B cell (primary cell): ENCODE measurements around the gene APP. TPM values are rescaled to one million over a fixed set of nuclear protein-coding genes. Genes with fewer than 3 reads are reported as not detected.

Experiments used
- ATAC-seq: fragments of 200-7000 bp; cut with Tn5 transposase; one replicate; pipeline ENCODE4 v1.10.0; 2021; ENCODE audit warnings: low read depth, mild to moderate bottlenecking, moderate number of reproducible peaks, moderate library complexity
- CTCF ChIA-PET: fragments of 350-600 bp; sonication (Branson Sonifier 250); formaldehyde crosslinking; loops from one replicate; lab custom pipeline; 2021; ENCODE audit warnings: antibody characterized with exemption, inconsistent platforms; lab: Charles Lee
- POLR2A ChIA-PET: fragments of 350-600 bp; sonication (Branson Sonifier 250); formaldehyde crosslinking; loops from one replicate; lab custom pipeline; 2021; ENCODE audit warnings: antibody characterized with exemption; lab: Charles Lee
- DNase-seq: peaks from one replicate; pipeline ENCODE4 v3.0.0; 2013
- H2AFZ ChIP-seq: 2 replicates; pipeline ENCODE4 v1.6.1; 2012; ENCODE audit warnings: mild to moderate bottlenecking, low read depth, low read length; ENCODE audit not compliant: insufficient read depth, poor library complexity, severe bottlenecking
- H3K27ac ChIP-seq, 2 donors: 1 replicate in 1 of 2; 2 replicates in 1 of 2; pipeline ENCODE4 v1.5.1; 2012 to 2013; ENCODE audit warnings: low read length in 2 of 2, mild to moderate bottlenecking in 2 of 2, moderate library complexity in 1 of 2
- H3K27me3 ChIP-seq, 4 experiments: fragments of 200-600 bp in 1 of 4; sonication (generic) in 1 of 4; replicated peaks in 1 of 4; 1 replicate in 2 of 4; 2 replicates in 2 of 4; pipeline versions ENCODE4 v1.6.1 to v1.7.0; 2013 to 2016; ENCODE audit warnings: low read length in 3 of 4, mild to moderate bottlenecking in 2 of 4, mixed read lengths in 1 of 4, moderate library complexity in 1 of 4; ENCODE audit not compliant: insufficient read depth in 4 of 4, control insufficient read depth in 3 of 4; ENCODE audit errors: control extremely low read depth in 1 of 4
- H3K36me3 ChIP-seq, 2 experiments: replicated peaks in 1 of 2; 1 replicate in 1 of 2; 2 replicates in 1 of 2; pipeline versions ENCODE4 v1.6.1 to v1.7.1; 2013; ENCODE audit warnings: low read length in 1 of 2; ENCODE audit not compliant: insufficient read depth in 2 of 2, control insufficient read depth in 1 of 2; ENCODE audit errors: control extremely low read depth in 1 of 2, extremely low read depth in 1 of 2
- H3K4me1 ChIP-seq, 2 donors: fragments of 200-600 bp in 1 of 2; sonication (generic) in 1 of 2; 1 replicate in 1 of 2; 2 replicates in 1 of 2; pipeline versions ENCODE4 v1.5.1 to v1.6.1; 2013 to 2017; ENCODE audit warnings: low read length in 2 of 2; ENCODE audit not compliant: control insufficient read depth in 2 of 2, insufficient read depth in 2 of 2
- H3K4me2 ChIP-seq: replicated peaks from 2 replicates; pipeline ENCODE3; 2012; ENCODE audit warnings: mild to moderate bottlenecking, low read depth, low read length; ENCODE audit not compliant: poor library complexity, severe bottlenecking
- H3K4me3 ChIP-seq, 5 experiments: fragments of 200-600 bp in 1 of 5; sonication (generic) in 1 of 5; 1 replicate in 3 of 5; 2 replicates in 2 of 5; pipeline versions ENCODE4 v1.5.1 to v1.7.0; 2011 to 2016; ENCODE audit warnings: low read length in 4 of 5, mild to moderate bottlenecking in 4 of 5, low read depth in 2 of 5, control low read depth in 1 of 5, moderate library complexity in 1 of 5; ENCODE audit not compliant: insufficient read depth in 1 of 5; ENCODE audit errors: control extremely low read depth in 1 of 5, extremely low read depth in 1 of 5
- H3K79me2 ChIP-seq: fragments of 200-600 bp; sonication (generic); one replicate; pipeline ENCODE4 v1.6.0; 2016; ENCODE audit warnings: low read length; ENCODE audit not compliant: control insufficient read depth, insufficient read depth
- H3K9ac ChIP-seq: fragments of 200-600 bp; sonication (generic); 2 replicates; pipeline ENCODE4 v1.6.1; 2017; ENCODE audit warnings: mild to moderate bottlenecking, low read length, moderate library complexity
- H3K9me3 ChIP-seq, 3 donors: one replicate each; pipeline versions ENCODE4 v1.6.1 to v1.7.1; 2013; ENCODE audit warnings: low read length in 2 of 3; ENCODE audit not compliant: control insufficient read depth in 2 of 3, insufficient read depth in 1 of 3; ENCODE audit errors: control extremely low read depth in 1 of 3
- H4K20me1 ChIP-seq: 2 replicates; pipeline ENCODE4 v1.6.0; 2012; ENCODE audit warnings: mild to moderate bottlenecking, low read length; ENCODE audit not compliant: insufficient read depth, control insufficient read depth, poor library complexity, severe bottlenecking
- H3K27ac Mint-ChIP-seq: one replicate; pipeline ENCODE4 v1.8.0; 2021; ENCODE audit warnings: mixed read lengths
- H3K27me3 Mint-ChIP-seq: one replicate; pipeline ENCODE4 v1.8.0; 2021; ENCODE audit warnings: mixed read lengths
- H3K4me1 Mint-ChIP-seq: one replicate; pipeline ENCODE4 v1.8.0; 2021; ENCODE audit warnings: mixed read lengths
- H3K4me3 Mint-ChIP-seq: one replicate; pipeline ENCODE4 v1.8.0; 2021; ENCODE audit warnings: mixed read lengths
- H3K9me3 Mint-ChIP-seq: one replicate; pipeline ENCODE4 v1.8.0; 2022; ENCODE audit warnings: mixed read lengths; ENCODE audit not compliant: insufficient read depth
- CTCF ChIP-seq: fragments of 200-600 bp; IDR thresholded peaks from one replicate; pipeline ENCODE4 v1.8.0; 2022; ENCODE audit warnings: antibody characterized with exemption, mild to moderate bottlenecking
- EZH2 ChIP-seq: IDR thresholded peaks from 2 replicates; pipeline ENCODE4 v1.6.1; 2012; ENCODE audit warnings: borderline replicate concordance, low read depth, mild to moderate bottlenecking, moderate library complexity, low read length; ENCODE audit not compliant: insufficient read depth, poor library complexity, severe bottlenecking
- WGBS: methylation state at CpG from one replicate; pipeline ENCODE4 v1.1.5; 2013; ENCODE audit warnings: missing lambda C conversion rate; ENCODE audit not compliant: insufficient coverage; 5-methylcytosine and 5-hydroxymethylcytosine counted together
- intact Hi-C: fragments of 100-400 bp; cut with micrococcal nuclease; formaldehyde crosslinking; loops from one replicate; pipeline ENCODE4 v1.10.0; 2022
- polyA plus RNA-seq: library from polyadenylated mRNA; depleted of rRNA; stranded (reverse); fragments of >200 nt; gene quantifications from 2 replicates; pipeline ENCODE4 v1.2.3, GENCODE V29; 2012
- total RNA-seq, 2 donors: library from RNA; stranded (reverse); fragments of 120-200 nt in 1 of 2; gene quantifications; 1 replicate in 1 of 2; 2 replicates in 1 of 2; pipeline versions ENCODE4 v1.2.3 to v1.2.4, GENCODE V29; 2013 to 2022

APP gene
- total and polyA plus RNA-seq, 2 donors (not counting 1 experiment from before 2014, with no cell fraction given) = 28.3 to 34.7 TPM

GRCh38 chr21:25908495-25908894 lies 262.1 kb downstream of the APP start:
- Mint-ChIP-seq H3K4me3 (no peak overlapping the region), H3K27ac (no peak overlapping the region), H3K4me1 (peaks cover 7% of the 10 kb centered on the region), H3K9me3 (no peaks in the 10 kb centered on the region), H3K27me3 (no peaks in the 10 kb centered on the region)
- no peak overlapping the region for H3K4me3 ChIP-seq
- ATAC-seq = no peak
- no peak for DNase-seq
- TF ChIP-seq CTCF (no peak), EZH2 (no peak)
- H3K9me3 ChIP-seq = no peaks in the 10 kb centered on the region
- H4K20me1 ChIP-seq = no peaks in the 10 kb centered on the region
- WGBS = 94% methylated on average over 2 of the region's 5 CpGs
- CTCF ChIA-PET = interaction anchor here (1.1 kb wide), 1 partner anchor 267 kb away, joined by 3 read pairs; no protein-coding TSS in a partner anchor
- H3K27ac ChIP-seq = no peak overlapping the region
- no peaks in the 10 kb centered on the region for H3K27me3 ChIP-seq
- POLR2A ChIA-PET = no interaction called here
- H3K4me1 ChIP-seq = peaks cover 9 to 10% of the 10 kb centered on the region in 2 donors
- H3K4me2 ChIP-seq = no peak overlapping the region
- H3K36me3 ChIP-seq = peaks cover 0 to under 1% of the 10 kb centered on the region in 2 experiments
- intact Hi-C loops = no loop called here
- H3K79me2 ChIP-seq = no peaks in the 10 kb centered on the region
- H2AFZ ChIP-seq = no peak overlapping the region
- no peak overlapping the region for H3K9ac ChIP-seq

- no peaks in the 10 kb centered on the region for H3K9me3 ChIP-seq
- no peak for ATAC-seq
- H3K27ac Mint-ChIP-seq = no peak overlapping the region
- intact Hi-C loops = no loop called here
- H3K4me1 Mint-ChIP-seq = peaks cover 8% of the 10 kb centered on the region
- H4K20me1 ChIP-seq = no peaks in the 10 kb centered on the region
- H3K79me2 ChIP-seq = no peaks in the 10 kb centered on the region
- H3K36me3 ChIP-seq = no peaks in the 10 kb centered on the region
- no peak overlapping the region for H3K9ac ChIP-seq
- no peaks in the 10 kb centered on the region for H3K27me3 Mint-ChIP-seq
- POLR2A ChIA-PET = no interaction called here
- H3K4me3 ChIP-seq = no peak overlapping the region
- no peaks in the 10 kb centered on the region for H3K27me3 ChIP-seq
- TF ChIP-seq CTCF = no peak
- TF ChIP-seq EZH2 = no peak
- H2AFZ ChIP-seq = no peak overlapping the region
- CTCF ChIA-PET = interaction anchor here (1.1 kb wide), 1 partner anchor 267 kb away, joined by 3 read pairs; no protein-coding TSS in a partner anchor
- peaks cover 9% of the 10 kb centered on the region in 2 donors for H3K4me1 ChIP-seq
- H3K9me3 Mint-ChIP-seq = no peaks in the 10 kb centered on the region
- H3K4me3 Mint-ChIP-seq = no peak overlapping the region
- H3K27ac ChIP-seq = no peak overlapping the region
- H3K4me2 ChIP-seq = no peak overlapping the region
- no peak for DNase-seq
- no CpG with 5 or more reads among the region's 3 CpGs for WGBS
Measured at GRCh38 chr21:25907573-25908275, 262.8 kb downstream of the APP start.
